A673 (cell line): Measurements from ENCODE around the gene RALA.

Experiments used
- EZH2 ChIP-seq: fragments of 200-600 bp; sonication (generic); IDR thresholded peaks from 2 replicates; pipeline ENCODE4 v1.6.1; 2017; ENCODE audit warnings: borderline replicate concordance, low read depth, mild to moderate bottlenecking, mixed read lengths, antibody characterized with exemption, low read length; ENCODE audit not compliant: poor library complexity, severe bottlenecking
- TF ChIP-seq, protein P1 (sequence below): fragments of 300-800, 200-600 bp; sonication (generic); conservative IDR thresholded peaks from 2 replicates; pipeline ENCODE4 v1.5.1; 2017; ENCODE audit warnings: low read depth, mild to moderate bottlenecking, antibody characterized with exemption, low read length, moderate library complexity, mixed read lengths

DNA sequence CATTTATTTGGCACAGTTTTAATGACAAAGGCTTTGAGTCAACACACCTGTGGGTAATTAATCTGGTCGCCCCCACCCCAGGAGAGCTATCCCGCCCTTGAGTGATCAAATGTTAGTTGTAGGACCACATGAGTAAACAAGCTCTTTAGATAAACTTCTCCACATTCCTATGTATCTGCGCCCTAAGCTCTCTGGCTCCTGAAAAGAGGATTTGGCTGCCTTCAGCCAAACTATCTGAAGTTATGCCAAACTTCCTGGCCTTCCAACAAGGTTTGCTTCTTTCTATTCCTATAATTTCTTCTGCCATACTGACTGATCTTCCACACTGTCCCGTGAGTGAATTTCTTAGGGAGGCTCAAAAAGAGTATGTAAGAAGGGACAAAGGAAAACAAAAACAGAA lies 134.2 kb downstream of the RALA start:
- TF ChIP-seq, protein P1, sequence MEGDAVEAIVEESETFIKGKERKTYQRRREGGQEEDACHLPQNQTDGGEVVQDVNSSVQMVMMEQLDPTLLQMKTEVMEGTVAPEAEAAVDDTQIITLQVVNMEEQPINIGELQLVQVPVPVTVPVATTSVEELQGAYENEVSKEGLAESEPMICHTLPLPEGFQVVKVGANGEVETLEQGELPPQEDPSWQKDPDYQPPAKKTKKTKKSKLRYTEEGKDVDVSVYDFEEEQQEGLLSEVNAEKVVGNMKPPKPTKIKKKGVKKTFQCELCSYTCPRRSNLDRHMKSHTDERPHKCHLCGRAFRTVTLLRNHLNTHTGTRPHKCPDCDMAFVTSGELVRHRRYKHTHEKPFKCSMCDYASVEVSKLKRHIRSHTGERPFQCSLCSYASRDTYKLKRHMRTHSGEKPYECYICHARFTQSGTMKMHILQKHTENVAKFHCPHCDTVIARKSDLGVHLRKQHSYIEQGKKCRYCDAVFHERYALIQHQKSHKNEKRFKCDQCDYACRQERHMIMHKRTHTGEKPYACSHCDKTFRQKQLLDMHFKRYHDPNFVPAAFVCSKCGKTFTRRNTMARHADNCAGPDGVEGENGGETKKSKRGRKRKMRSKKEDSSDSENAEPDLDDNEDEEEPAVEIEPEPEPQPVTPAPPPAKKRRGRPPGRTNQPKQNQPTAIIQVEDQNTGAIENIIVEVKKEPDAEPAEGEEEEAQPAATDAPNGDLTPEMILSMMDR, result no peak
- TF ChIP-seq EZH2, result no peak
